ENCODE results near the gene OSBPL1A.

DNA sequence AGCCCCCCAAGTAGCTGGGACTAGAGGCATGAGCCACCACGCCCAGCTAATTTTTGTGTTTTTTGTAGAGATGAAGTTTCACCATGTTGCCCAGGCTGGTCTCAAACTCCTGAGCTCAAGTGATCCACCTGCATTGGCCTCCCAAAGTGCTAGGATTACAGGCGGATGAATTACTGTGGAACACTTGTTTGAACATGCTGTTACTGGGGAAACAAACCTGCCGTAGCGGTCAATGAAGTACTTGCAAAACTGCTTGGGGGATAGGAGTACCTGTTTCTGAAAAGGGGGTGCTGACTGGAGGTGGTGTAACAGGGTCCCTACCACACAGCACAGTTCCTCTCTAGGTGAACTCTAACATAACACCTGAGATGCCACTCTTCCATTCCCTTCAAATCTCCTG is 22.9 kb upstream of the OSBPL1A start:
- TF ChIP-seq, protein P1, sequence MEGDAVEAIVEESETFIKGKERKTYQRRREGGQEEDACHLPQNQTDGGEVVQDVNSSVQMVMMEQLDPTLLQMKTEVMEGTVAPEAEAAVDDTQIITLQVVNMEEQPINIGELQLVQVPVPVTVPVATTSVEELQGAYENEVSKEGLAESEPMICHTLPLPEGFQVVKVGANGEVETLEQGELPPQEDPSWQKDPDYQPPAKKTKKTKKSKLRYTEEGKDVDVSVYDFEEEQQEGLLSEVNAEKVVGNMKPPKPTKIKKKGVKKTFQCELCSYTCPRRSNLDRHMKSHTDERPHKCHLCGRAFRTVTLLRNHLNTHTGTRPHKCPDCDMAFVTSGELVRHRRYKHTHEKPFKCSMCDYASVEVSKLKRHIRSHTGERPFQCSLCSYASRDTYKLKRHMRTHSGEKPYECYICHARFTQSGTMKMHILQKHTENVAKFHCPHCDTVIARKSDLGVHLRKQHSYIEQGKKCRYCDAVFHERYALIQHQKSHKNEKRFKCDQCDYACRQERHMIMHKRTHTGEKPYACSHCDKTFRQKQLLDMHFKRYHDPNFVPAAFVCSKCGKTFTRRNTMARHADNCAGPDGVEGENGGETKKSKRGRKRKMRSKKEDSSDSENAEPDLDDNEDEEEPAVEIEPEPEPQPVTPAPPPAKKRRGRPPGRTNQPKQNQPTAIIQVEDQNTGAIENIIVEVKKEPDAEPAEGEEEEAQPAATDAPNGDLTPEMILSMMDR (IDR thresholded peaks at IDR 0.05): no peak
- no peak for TF ChIP-seq POLR2A (IDR thresholded peaks at IDR 0.05)
